GM12878 (cell line): ENCODE data around the gene PLEKHA7. TPM values are rescaled to one million over a fixed set of nuclear protein-coding genes. Genes with fewer than 3 reads are reported as not detected.

Experiments used
- ATAC-seq: fragments of 200-7000 bp; cut with Tn5 transposase; 3 replicates; pipeline ENCODE4 v1.9.1; 2020; ENCODE audit warnings: mild to moderate bottlenecking, moderate library complexity
- BruUV-seq: library from RNA; stranded (reverse); fragments of 400-500 nt; replicated peaks from 2 replicates; lab custom pipeline; 2021; lab: Mats Ljungman, UMichigan
- CTCF ChIA-PET: fragments of 300-600 bp; sonication (Branson Sonifier 250); formaldehyde crosslinking; extraction: SDS; loops from one replicate; lab custom pipeline; 2021; ENCODE audit warnings: inconsistent platforms; lab: Yijun Ruan, JAX
- POLR2A ChIA-PET: fragments of 350-600 bp; formaldehyde crosslinking; extraction: SDS; loops from one replicate; lab custom pipeline; 2021; ENCODE audit warnings: inconsistent platforms; lab: Charles Lee
- RAD21 ChIA-PET: fragments of 300-600 bp; sonication (Branson Sonifier 250); formaldehyde crosslinking; loops from one replicate; lab custom pipeline; 2023; ENCODE audit warnings: antibody characterized with exemption; ENCODE audit not compliant: unreplicated experiment; lab: Charles Lee
- SMC1A ChIA-PET: fragments of 300-600 bp; sonication (Branson Sonifier 250); formaldehyde crosslinking; loops from one replicate; lab custom pipeline; 2023; ENCODE audit not compliant: unreplicated experiment, uncharacterized antibody; lab: Charles Lee
- DNase-seq: peaks from one replicate; pipeline ENCODE4 v3.0.0-alpha.2; 2011; ENCODE audit warnings: low read depth, low spot score
- FAIRE-seq: peaks from 3 replicates; lab custom pipeline; 2011; peaks lifted over from hg19 to GRCh38; lab: Jason Lieb, UNC
- H2AFZ ChIP-seq: 2 replicates; pipeline ENCODE4 v1.6.0; 2011; ENCODE audit warnings: low read depth, low read length, control low read depth; ENCODE audit not compliant: control insufficient read depth
- H3K27ac ChIP-seq: 2 replicates; pipeline ENCODE4 v1.5.1; 2011; ENCODE audit warnings: control low read depth; ENCODE audit not compliant: control insufficient read depth, insufficient read depth
- H3K27me3 ChIP-seq, 2 experiments: replicated peaks in 1 of 2; 2 replicates each; pipeline versions ENCODE4 v1.6.0 to v1.6.1; 2011; ENCODE audit warnings: low read length in 1 of 2; ENCODE audit not compliant: control insufficient read depth in 2 of 2, insufficient read depth in 2 of 2
- H3K36me3 ChIP-seq, 2 experiments: 2 replicates each; pipeline ENCODE4 v1.5.1; 2011; ENCODE audit warnings: low read length in 1 of 2; ENCODE audit not compliant: control insufficient read depth in 2 of 2, insufficient read depth in 2 of 2
- H3K4me1 ChIP-seq: 2 replicates; pipeline ENCODE4 v1.6.1; 2011; ENCODE audit warnings: mild to moderate bottlenecking, low read length, moderate library complexity, mixed read lengths; ENCODE audit not compliant: control insufficient read depth, insufficient read depth
- H3K4me2 ChIP-seq: 2 replicates; pipeline ENCODE4 v1.6.0; 2011; ENCODE audit warnings: control low read depth; ENCODE audit not compliant: control insufficient read depth, insufficient read depth
- H3K4me3 ChIP-seq: fragments of 200-600 bp; sonication (generic); 2 replicates; pipeline ENCODE4 v1.5.1; 2016
- H3K79me2 ChIP-seq: 2 replicates; pipeline ENCODE4 v1.6.0; 2011; ENCODE audit warnings: low read length; ENCODE audit not compliant: control insufficient read depth, insufficient read depth
- H3K9ac ChIP-seq: 2 replicates; pipeline ENCODE4 v1.8.0; 2011; ENCODE audit warnings: low read length, control low read depth, mixed read lengths; ENCODE audit not compliant: control insufficient read depth, insufficient read depth
- H3K9me3 ChIP-seq: replicated peaks from 3 replicates; pipeline ENCODE4 v1.5.1; 2011; ENCODE audit warnings: mild to moderate bottlenecking, low read length; ENCODE audit not compliant: control insufficient read depth, insufficient read depth
- H4K20me1 ChIP-seq: 2 replicates; pipeline ENCODE4 v1.6.0; 2011; ENCODE audit not compliant: control insufficient read depth, insufficient read depth
- ATF7 ChIP-seq: fragments of 450-650 bp; IDR thresholded peaks from 2 replicates; pipeline ENCODE4 v1.6.1; 2016; ENCODE audit warnings: low read depth, mild to moderate bottlenecking
- BMI1 ChIP-seq: fragments of 450-650 bp; IDR thresholded peaks from 2 replicates; pipeline ENCODE4 v1.6.1; 2016; ENCODE audit warnings: mild to moderate bottlenecking, moderate library complexity, borderline replicate concordance
- KDM1A ChIP-seq: fragments of 200-600 bp; sonication (generic); IDR thresholded peaks from 2 replicates; pipeline ENCODE4 v1.6.1; 2016; ENCODE audit warnings: borderline replicate concordance
- LARP7 ChIP-seq: fragments of 450-650 bp; IDR thresholded peaks from 2 replicates; pipeline ENCODE4 v1.6.1; 2017; ENCODE audit warnings: mild to moderate bottlenecking
- NFYB ChIP-seq: IDR thresholded peaks from 2 replicates; pipeline ENCODE4 v1.6.1; 2011; ENCODE audit warnings: low read depth, mild to moderate bottlenecking, low read length, improper control_type of control experiment, moderate library complexity; ENCODE audit not compliant: insufficient read depth
- NR2F1 ChIP-seq: fragments of 450-650 bp; conservative IDR thresholded peaks from 2 replicates; pipeline ENCODE4 v1.6.1; 2017; ENCODE audit warnings: mild to moderate bottlenecking
- PAX5 ChIP-seq: IDR thresholded peaks from 2 replicates; pipeline ENCODE4 v1.6.1; 2011; ENCODE audit warnings: low read depth, low read length, borderline replicate concordance
- PAX8 ChIP-seq: fragments of 450-650 bp; IDR thresholded peaks from 2 replicates; pipeline ENCODE4 v1.6.1; 2017; ENCODE audit warnings: mild to moderate bottlenecking, moderate library complexity
- PML ChIP-seq: IDR thresholded peaks from 2 replicates; pipeline ENCODE4 v1.6.1; 2012; ENCODE audit warnings: low read length, inconsistent platforms
- RELA ChIP-seq: fragments of 450-650 bp; IDR thresholded peaks from 2 replicates; pipeline ENCODE4 v1.8.0; 2014; ENCODE audit warnings: borderline replicate concordance; ENCODE audit not compliant: partially characterized antibody
- SIN3A ChIP-seq: IDR thresholded peaks from 2 replicates; pipeline ENCODE4 v1.6.1; 2012; ENCODE audit warnings: low read depth, low read length, improper control_type of control experiment
- SP1 ChIP-seq: IDR thresholded peaks from one replicate; pipeline ENCODE4 v1.6.1; 2011; ENCODE audit warnings: low read depth, low read length
- WRNIP1 ChIP-seq: IDR thresholded peaks from 2 replicates; pipeline ENCODE4 v1.6.1; 2011; ENCODE audit warnings: low read depth, low read length, improper control_type of control experiment, borderline replicate concordance
- YY1 ChIP-seq: IDR thresholded peaks from 2 replicates; pipeline ENCODE4 v1.6.1; 2011; ENCODE audit warnings: low read depth, mild to moderate bottlenecking, low read length
- ZNF207 ChIP-seq: fragments of 450-650 bp; IDR thresholded peaks from 2 replicates; pipeline ENCODE4 v1.6.1; 2014; ENCODE audit warnings: antibody characterized with exemption, mild to moderate bottlenecking, borderline replicate concordance
- WGBS: methylation state at CpG from one replicate; pipeline ENCODE4 v1.1.6; 2016; ENCODE audit warnings: low lambda C conversion rate; ENCODE audit not compliant: insufficient replicate concordance, insufficient coverage; ENCODE audit errors: missing lambda C conversion rate; 5-methylcytosine and 5-hydroxymethylcytosine counted together
- in situ Hi-C: fragments of 300-500 bp; cut with MboI; formaldehyde crosslinking; loops from 9 replicates; pipeline ENCODE4 v1.14.3; 2018; ENCODE audit warnings: mixed read lengths
- intact Hi-C: fragments of 100-400 bp; cut with micrococcal nuclease; formaldehyde crosslinking; loops from one replicate; pipeline ENCODE4 v1.14.2; 2022; ENCODE audit not compliant: unreplicated experiment
- polyA plus RNA-seq, 11 experiments: library from polyadenylated mRNA; depleted of rRNA in 4 of 11; unstranded in 6 of 11; stranded (reverse) in 5 of 11; fragments of >200 nt; fragmentation: Nextera tagmentation in 4 of 11; fragmentation: Illumina TruSeq in 1 of 11; extraction: Ambion mirVana in 4 of 11; extraction: Trizol in 1 of 11; gene quantifications; 1 replicate in 1 of 11; 2 replicates in 10 of 11; pipeline versions ENCODE4 v1.2.1 to v1.2.3, GENCODE V29; 2011 to 2016; ENCODE audit warnings: inconsistent platforms in 2 of 11, missing spikeins in 2 of 11, low read depth in 1 of 11
- total RNA-seq, 4 experiments: library from RNA; depleted of rRNA in 3 of 4; stranded (reverse); fragments of >200 nt in 3 of 4; fragmentation: Illumina TruSeq in 1 of 4; extraction: Trizol in 1 of 4; gene quantifications; 2 replicates each; pipeline versions ENCODE4 v1.2.1 to v1.2.3, GENCODE V29; 2013 to 2021
- TF ChIP-seq, protein P1 (sequence below): fragments of 150-350 bp; IDR thresholded peaks from 2 replicates; pipeline ENCODE4 v1.6.1; 2014; ENCODE audit warnings: mild to moderate bottlenecking, low read depth, low read length
- TF ChIP-seq, protein P2 (sequence below): IDR thresholded peaks from 2 replicates; pipeline ENCODE4 v1.6.1; 2011; ENCODE audit warnings: borderline replicate concordance, low read depth, mild to moderate bottlenecking, moderate library complexity, low read length; ENCODE audit not compliant: insufficient read depth, poor library complexity, severe bottlenecking

Gene PLEKHA7
- total and polyA plus RNA-seq, 10 of the 15 experiments (the other 5 are each of a cell fraction or from before 2014, with no cell fraction given), result 0.45 to 5.3 (median 2.1) TPM

DNA sequence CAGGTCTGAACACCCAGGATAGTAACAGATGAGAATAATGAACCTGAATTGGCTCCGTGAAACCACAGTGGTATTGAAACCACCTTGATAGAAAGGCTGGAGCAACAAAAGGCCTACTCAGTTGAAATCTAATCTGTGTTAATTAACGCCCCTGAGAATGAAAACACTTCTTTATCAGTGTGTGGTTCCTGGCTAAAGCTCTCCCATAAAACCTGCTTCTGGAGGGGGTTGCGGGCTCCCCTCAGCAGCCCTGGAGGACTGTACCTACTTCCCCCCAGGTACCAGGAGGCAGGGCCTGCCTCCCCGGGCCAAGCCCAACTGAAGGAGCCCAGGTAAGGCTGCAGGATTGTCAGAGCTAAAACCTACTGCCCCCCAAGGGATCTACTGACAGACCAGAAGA lies 54.6 kb downstream of the PLEKHA7 start:
- Histone ChIP-seq H3K4me1 (peaks cover 11% of the 10 kb centered on the region), H3K36me3 (no peaks in the 10 kb centered on the region), H3K27ac (no peak overlapping the region), H2AFZ (no peak overlapping the region; the same call in 1 of the 2 replicates), H3K9me3 (no peaks in the 10 kb centered on the region), H4K20me1 (no peaks in the 10 kb centered on the region), H3K79me2 (no peaks in the 10 kb centered on the region), H3K9ac (no peak overlapping the region), H3K27me3 (no peaks in the 10 kb centered on the region), H3K4me2 (no peak overlapping the region)
- FAIRE-seq, result no peak
- no TSS peak for BruUV-seq
- no peak for ATAC-seq
- POLR2A ChIA-PET, result no interaction called here
- no peak for TF ChIP-seq PAX5
- no peak for TF ChIP-seq PAX8
- TF ChIP-seq LARP7, result no peak
- TF ChIP-seq BMI1, result no peak
- TF ChIP-seq WRNIP1, result no peak
- TF ChIP-seq, all 136 proteins: peak for 0
- RAD21 ChIA-PET, result interaction anchor here (0.7 to 1.5 kb wide), 2 partner anchors 16 to 22 kb away, joined by 3 read pairs; no protein-coding TSS in a partner anchor
- in situ Hi-C loops, result no loop called here
- 83% methylated on average over 4 of the region's 4 CpGs for WGBS
- CTCF ChIA-PET, result interaction anchor here (1.2 kb wide), 1 partner anchor 77 kb away, joined by 3 read pairs; no protein-coding TSS in a partner anchor
- H3K4me3 ChIP-seq, result no peak overlapping the region
- no peak for DNase-seq
- SMC1A ChIA-PET, result interaction anchor here (0.7 to 1.8 kb wide), 4 partner anchors 8 to 104 kb away, joined by 3 to 12 read pairs (median 4); no protein-coding TSS in a partner anchor
- intact Hi-C loops, result no loop called here

DNA sequence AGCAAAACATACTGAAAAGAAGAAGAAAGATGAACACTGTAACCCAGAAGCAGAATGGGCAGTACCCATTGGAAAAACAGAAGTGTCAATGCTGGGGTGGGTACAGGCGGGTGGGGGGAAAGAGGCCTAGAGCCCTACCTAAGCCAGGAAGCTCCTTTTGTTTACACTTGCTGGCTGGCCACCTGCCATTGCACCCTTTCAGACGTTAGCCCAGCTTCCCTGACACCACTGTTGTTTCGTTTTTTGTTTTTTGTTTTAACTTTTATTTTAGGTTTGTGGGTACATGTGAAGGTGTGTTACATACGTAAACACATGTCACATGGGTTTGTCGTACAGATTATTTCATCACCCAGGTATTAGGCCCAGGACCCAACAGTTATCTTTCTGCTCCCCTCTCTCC lies 55.4 kb downstream of the PLEKHA7 start:
- FAIRE-seq, result no peak
- H3K4me3 ChIP-seq, result no peak overlapping the region
- peak; percentile 58 for ATAC-seq
- intact Hi-C loops, result no loop called here
- ChIA-PET POLR2A (no interaction called here), CTCF (interaction anchor here (0.7 to 1.3 kb wide), 4 partner anchors 10 to 104 kb away, joined by 3 to 4 read pairs (median 4); no protein-coding TSS in a partner anchor), RAD21 (interaction anchor here (0.7 to 1.5 kb wide), 3 partner anchors 9 to 21 kb away, joined by 3 to 5 read pairs (median 3); no protein-coding TSS in a partner anchor), SMC1A (interaction anchor here (0.7 to 1.7 kb wide), 4 partner anchors 8 to 11 kb away, joined by 3 to 12 read pairs (median 4); no protein-coding TSS in a partner anchor)
- no peak overlapping the region for H3K4me2 ChIP-seq
- no peak overlapping the region for H3K9ac ChIP-seq
- no peak for DNase-seq
- H3K79me2 ChIP-seq, result no peaks in the 10 kb centered on the region
- 49% methylated on average over 5 of the region's 5 CpGs for WGBS
- H2AFZ ChIP-seq, result 0 out of 2 replicates have a peak overlapping the region, but pooled peaks have one; percentile 15
- H3K9me3 ChIP-seq, result no peaks in the 10 kb centered on the region
- H3K27ac ChIP-seq, result no peak overlapping the region
- no peaks in the 10 kb centered on the region for H4K20me1 ChIP-seq
- in situ Hi-C loops, result no loop called here
- no peaks in the 10 kb centered on the region for H3K27me3 ChIP-seq
- H3K36me3 ChIP-seq, result no peaks in the 10 kb centered on the region
- H3K4me1 ChIP-seq, result peaks cover 9% of the 10 kb centered on the region
- BruUV-seq, result no TSS peak
- TF ChIP-seq SIN3A, result no peak
- no peak for TF ChIP-seq SP1
- no peak for TF ChIP-seq NFYB
- TF ChIP-seq KDM1A, result no peak
- TF ChIP-seq, protein P1, sequence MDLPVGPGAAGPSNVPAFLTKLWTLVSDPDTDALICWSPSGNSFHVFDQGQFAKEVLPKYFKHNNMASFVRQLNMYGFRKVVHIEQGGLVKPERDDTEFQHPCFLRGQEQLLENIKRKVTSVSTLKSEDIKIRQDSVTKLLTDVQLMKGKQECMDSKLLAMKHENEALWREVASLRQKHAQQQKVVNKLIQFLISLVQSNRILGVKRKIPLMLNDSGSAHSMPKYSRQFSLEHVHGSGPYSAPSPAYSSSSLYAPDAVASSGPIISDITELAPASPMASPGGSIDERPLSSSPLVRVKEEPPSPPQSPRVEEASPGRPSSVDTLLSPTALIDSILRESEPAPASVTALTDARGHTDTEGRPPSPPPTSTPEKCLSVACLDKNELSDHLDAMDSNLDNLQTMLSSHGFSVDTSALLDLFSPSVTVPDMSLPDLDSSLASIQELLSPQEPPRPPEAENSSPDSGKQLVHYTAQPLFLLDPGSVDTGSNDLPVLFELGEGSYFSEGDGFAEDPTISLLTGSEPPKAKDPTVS, result no peak
- no peak for TF ChIP-seq RELA
- no peak for TF ChIP-seq YY1
- TF ChIP-seq ZNF207, result no peak
- TF ChIP-seq PML, result no peak
- TF ChIP-seq, protein P2, sequence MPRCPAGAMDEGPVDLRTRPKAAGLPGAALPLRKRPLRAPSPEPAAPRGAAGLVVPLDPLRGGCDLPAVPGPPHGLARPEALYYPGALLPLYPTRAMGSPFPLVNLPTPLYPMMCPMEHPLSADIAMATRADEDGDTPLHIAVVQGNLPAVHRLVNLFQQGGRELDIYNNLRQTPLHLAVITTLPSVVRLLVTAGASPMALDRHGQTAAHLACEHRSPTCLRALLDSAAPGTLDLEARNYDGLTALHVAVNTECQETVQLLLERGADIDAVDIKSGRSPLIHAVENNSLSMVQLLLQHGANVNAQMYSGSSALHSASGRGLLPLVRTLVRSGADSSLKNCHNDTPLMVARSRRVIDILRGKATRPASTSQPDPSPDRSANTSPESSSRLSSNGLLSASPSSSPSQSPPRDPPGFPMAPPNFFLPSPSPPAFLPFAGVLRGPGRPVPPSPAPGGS, result no peak
- no peak for TF ChIP-seq NR2F1
- TF ChIP-seq ATF7, result no peak
